ENCODE data around the gene KLRG1. TPM values are rescaled to one million over a fixed set of nuclear protein-coding genes. Genes with fewer than 3 reads are reported as not detected.

Gene KLRG1
- total RNA-seq, 1 experiment from 2014 or later, result 0.38 TPM

DNA sequence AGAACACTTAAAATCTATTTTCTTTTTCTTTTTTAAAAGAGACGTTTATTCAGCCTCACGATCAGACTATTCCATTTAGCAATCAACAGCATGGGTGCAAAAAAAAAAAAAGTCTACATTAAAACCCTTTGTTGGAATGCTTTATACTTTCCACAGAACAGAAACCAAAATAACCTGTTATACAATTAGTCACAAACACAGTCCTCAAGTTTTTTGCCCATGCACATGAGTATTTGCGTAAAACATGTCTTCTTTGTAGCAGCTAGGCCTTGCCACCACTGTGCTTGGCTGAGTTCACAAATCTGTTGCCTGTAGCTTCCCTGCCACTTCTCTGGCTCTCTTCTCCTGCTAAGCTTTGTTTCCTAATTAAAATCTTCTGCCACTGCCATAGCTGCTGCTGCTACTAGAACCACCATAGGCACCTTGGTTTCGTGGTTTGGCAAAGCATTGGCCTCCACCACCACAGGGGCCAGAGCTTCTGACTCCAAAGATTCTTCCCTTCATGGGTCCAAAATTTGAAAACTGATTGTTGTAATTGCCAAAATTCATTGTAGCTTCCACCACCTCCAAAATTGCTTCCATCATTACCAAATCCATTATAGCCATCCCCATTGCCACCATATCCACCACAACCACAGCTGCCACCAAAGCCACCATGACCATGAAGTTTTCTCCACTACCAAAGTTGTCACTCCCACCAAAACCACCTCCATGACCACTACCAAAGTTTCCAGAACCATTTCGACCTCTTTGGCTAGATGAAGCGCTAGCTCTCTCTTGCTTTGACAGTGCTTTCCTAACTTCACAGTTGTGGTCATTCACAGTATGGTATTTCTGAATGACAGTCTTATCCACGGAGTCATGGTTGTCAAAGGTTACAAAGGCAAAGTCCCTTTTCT lies 38.1 kb downstream of the KLRG1 start:
- Mint-ChIP-seq H3K27ac (ENCODE audit: unreplicated experiment) (no peak overlapping the region), H3K27me3 (ENCODE audit: unreplicated experiment) (no peaks in the 10 kb centered on the region), H3K36me3 (ENCODE audit: insufficient read depth, unreplicated experiment) (no peaks in the 10 kb centered on the region), H3K4me3 (ENCODE audit: low read depth, unreplicated experiment) (no peak overlapping the region), H3K4me1 (ENCODE audit: low read depth, unreplicated experiment) (no peaks in the 10 kb centered on the region), H3K9me3 (ENCODE audit: low read depth, unreplicated experiment) (no peaks in the 10 kb centered on the region)
- TF ChIP-seq, protein P1, sequence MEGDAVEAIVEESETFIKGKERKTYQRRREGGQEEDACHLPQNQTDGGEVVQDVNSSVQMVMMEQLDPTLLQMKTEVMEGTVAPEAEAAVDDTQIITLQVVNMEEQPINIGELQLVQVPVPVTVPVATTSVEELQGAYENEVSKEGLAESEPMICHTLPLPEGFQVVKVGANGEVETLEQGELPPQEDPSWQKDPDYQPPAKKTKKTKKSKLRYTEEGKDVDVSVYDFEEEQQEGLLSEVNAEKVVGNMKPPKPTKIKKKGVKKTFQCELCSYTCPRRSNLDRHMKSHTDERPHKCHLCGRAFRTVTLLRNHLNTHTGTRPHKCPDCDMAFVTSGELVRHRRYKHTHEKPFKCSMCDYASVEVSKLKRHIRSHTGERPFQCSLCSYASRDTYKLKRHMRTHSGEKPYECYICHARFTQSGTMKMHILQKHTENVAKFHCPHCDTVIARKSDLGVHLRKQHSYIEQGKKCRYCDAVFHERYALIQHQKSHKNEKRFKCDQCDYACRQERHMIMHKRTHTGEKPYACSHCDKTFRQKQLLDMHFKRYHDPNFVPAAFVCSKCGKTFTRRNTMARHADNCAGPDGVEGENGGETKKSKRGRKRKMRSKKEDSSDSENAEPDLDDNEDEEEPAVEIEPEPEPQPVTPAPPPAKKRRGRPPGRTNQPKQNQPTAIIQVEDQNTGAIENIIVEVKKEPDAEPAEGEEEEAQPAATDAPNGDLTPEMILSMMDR (IDR thresholded peaks at IDR 0.05; ENCODE audit: unreplicated experiment), result no peak
- CTCF ChIA-PET, result interaction anchor here (0.6 to 0.7 kb wide), 2 partner anchors 43 to 370 kb away, joined by 3 to 5 read pairs; no protein-coding TSS in a partner anchor
- DNase-seq, result no peak
- intact Hi-C loops (cut with micrococcal nuclease; ENCODE audit: unreplicated experiment), result no loop called here
- no TSS peak for BruUV-seq (replicated peaks)

DNA sequence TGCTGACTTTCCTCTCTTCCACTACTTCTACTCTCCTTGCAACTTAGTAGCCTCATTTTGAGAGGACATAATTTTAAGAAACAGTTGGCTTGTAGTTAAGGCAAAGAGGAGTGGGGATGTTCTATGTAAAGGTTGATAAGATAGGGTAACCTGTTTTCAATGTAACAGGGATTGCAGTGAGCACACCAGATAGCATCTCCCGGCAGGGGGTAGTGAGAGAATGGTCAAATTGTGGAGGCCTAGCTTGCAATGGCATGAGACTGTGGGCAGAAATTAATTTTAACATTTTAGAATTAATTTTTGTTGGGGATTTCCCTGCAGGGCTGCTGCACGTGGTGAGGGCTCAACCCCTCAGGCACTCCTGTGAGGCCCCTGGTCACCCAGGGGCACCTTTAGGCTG lies 41.4 kb downstream of the KLRG1 start:
- no peaks in the 10 kb centered on the region for H3K4me1 Mint-ChIP-seq (ENCODE audit: low read depth, unreplicated experiment)
- intact Hi-C loops (cut with micrococcal nuclease; ENCODE audit: unreplicated experiment), result no loop called here
- H3K36me3 Mint-ChIP-seq (ENCODE audit: insufficient read depth, unreplicated experiment), result no peaks in the 10 kb centered on the region
- peaks cover 7% of the 10 kb centered on the region for H3K27me3 Mint-ChIP-seq (ENCODE audit: unreplicated experiment)
- TF ChIP-seq, protein P1 (IDR thresholded peaks at IDR 0.05; ENCODE audit: unreplicated experiment), result no peak
- H3K4me3 Mint-ChIP-seq (ENCODE audit: low read depth, unreplicated experiment), result no peak overlapping the region
- no peak for DNase-seq
- H3K9me3 Mint-ChIP-seq (ENCODE audit: low read depth, unreplicated experiment), result no peaks in the 10 kb centered on the region
- no peak overlapping the region for H3K27ac Mint-ChIP-seq (ENCODE audit: unreplicated experiment)
- CTCF ChIA-PET, result no interaction called here
- BruUV-seq (replicated peaks), result no TSS peak

DNA sequence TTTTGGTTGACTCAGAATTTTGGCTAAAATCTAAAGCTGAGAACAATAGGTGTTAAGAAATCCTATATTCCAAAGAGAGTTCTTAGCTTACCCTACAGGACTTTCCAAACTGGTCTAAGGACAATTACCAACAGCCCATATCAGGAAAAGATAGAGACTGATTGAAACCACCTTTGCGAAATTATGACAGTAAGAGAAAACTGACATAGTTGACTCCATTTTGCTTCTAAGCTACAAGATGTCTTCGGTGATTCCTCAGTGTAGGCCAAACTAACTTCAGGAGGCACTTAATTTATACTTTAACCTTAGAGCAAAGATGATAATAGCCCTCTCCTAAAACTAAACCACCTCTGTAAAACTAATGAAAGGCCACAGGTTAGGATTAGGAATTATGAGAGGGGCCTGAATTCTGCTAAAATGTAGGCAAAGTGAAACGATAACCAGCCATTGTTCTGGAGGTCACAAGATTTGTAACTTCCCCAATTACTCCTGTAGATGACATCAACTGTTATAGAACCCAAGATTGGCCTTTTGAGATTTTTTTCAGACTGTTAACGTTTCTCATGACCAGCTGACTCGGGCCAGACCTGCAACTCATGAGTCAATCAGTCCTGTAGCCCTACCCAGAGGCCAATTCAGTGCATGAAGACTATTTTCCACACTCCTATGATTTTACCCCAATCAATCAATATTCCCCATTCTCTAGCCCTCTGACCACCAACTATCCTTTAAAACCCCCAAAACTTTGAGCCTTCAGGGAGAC lies 43.0 kb downstream of the KLRG1 start:
- Mint-ChIP-seq H3K9me3 (ENCODE audit: low read depth, unreplicated experiment) (no peaks in the 10 kb centered on the region), H3K4me1 (ENCODE audit: low read depth, unreplicated experiment) (no peaks in the 10 kb centered on the region), H3K27ac (ENCODE audit: unreplicated experiment) (no peak overlapping the region), H3K4me3 (ENCODE audit: low read depth, unreplicated experiment) (no peak overlapping the region), H3K36me3 (ENCODE audit: insufficient read depth, unreplicated experiment) (no peaks in the 10 kb centered on the region), H3K27me3 (ENCODE audit: unreplicated experiment) (peaks cover 13% of the 10 kb centered on the region)
- CTCF ChIA-PET, result interaction anchor here (1.0 kb wide), 1 partner anchor 36 kb away, joined by 4 read pairs; no protein-coding TSS in a partner anchor
- no peak for DNase-seq
- TF ChIP-seq, protein P1 (IDR thresholded peaks at IDR 0.05; ENCODE audit: unreplicated experiment), result no peak
- intact Hi-C loops (cut with micrococcal nuclease; ENCODE audit: unreplicated experiment), result no loop called here
- BruUV-seq (replicated peaks), result no TSS peak

DNA sequence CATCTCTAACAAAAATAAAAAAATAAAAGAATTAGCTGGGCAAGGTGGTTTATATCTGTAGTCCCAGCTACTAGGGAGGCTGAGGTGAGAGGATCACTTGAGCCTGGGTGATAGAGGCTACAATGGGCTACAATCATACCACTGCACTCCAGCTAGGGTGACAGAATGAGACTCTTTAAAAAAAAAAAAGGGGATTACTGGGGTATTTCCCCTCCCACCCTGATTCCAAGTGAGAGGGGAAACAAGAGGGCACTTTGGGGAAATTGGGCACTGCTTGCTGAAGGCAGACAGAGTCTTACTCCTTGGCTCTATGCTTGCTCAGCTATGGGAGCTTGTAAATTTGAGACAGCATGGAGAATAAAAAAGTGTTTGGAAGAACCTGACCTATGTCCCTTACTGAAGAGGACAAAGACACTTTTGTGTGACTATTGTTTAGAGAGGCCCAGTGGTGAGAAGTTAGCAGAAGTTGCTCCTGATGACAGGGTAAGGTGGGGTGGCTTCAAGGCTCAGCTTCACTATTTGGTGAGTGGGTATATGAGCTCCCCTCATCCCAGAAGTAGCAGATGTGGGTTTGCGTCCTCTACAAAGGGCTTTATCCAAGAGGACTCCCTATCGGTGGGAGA lies 44.0 kb downstream of the KLRG1 start:
- peaks cover 13% of the 10 kb centered on the region for H3K27me3 Mint-ChIP-seq (ENCODE audit: unreplicated experiment)
- H3K4me3 Mint-ChIP-seq (ENCODE audit: low read depth, unreplicated experiment), result no peak overlapping the region
- CTCF ChIA-PET, result no interaction called here
- no peaks in the 10 kb centered on the region for H3K9me3 Mint-ChIP-seq (ENCODE audit: low read depth, unreplicated experiment)
- intact Hi-C loops (cut with micrococcal nuclease; ENCODE audit: unreplicated experiment), result no loop called here
- H3K4me1 Mint-ChIP-seq (ENCODE audit: low read depth, unreplicated experiment), result no peaks in the 10 kb centered on the region
- DNase-seq, result no peak
- BruUV-seq (replicated peaks), result no TSS peak
- no peak overlapping the region for H3K27ac Mint-ChIP-seq (ENCODE audit: unreplicated experiment)
- TF ChIP-seq, protein P1 (IDR thresholded peaks at IDR 0.05; ENCODE audit: unreplicated experiment), result no peak
- H3K36me3 Mint-ChIP-seq (ENCODE audit: insufficient read depth, unreplicated experiment), result no peaks in the 10 kb centered on the region

Measured in Calu3 (cell line).